ENCODE measurements around the gene HORMAD2.

Gene HORMAD2

DNA sequence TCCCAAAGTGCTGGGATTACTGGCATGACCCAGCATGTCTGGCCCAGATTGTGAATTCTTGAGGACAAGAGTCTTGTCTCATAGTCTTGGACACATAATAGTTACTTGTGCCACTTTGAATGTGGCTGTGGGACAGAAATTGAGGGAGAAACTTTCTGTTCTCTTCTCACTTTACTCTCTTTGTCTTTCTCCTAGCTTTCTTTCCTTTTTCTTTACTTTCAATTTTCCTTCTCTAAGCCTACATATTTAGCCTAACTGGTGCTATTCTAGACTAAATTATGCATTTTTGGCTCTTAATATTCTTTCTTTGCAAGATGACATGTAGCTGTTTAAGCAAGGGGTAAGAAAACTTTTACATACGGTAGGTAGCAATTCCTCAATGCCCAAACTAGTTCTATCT is 33.2 kb downstream of the HORMAD2 start:
- no peak for DNase-seq

DNA sequence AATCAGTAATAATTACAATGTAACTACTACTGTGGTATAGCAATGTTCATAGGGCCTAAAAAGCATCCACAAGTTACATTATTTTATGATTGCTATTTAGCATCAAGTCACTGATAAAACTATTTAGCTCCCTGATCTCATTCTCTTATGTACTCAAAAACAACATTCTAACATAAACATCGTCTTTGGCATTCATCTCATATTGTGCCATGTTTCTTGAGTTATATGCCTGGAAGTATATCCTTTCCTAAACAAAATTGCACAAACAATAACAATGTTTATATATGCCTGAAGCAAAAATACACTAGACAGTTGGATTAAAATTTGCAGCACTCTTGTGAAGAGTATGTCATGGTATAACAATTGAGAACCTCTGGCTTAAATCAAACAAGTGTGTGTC is 34.1 kb downstream of the HORMAD2 start:
- no peak for DNase-seq

DNA sequence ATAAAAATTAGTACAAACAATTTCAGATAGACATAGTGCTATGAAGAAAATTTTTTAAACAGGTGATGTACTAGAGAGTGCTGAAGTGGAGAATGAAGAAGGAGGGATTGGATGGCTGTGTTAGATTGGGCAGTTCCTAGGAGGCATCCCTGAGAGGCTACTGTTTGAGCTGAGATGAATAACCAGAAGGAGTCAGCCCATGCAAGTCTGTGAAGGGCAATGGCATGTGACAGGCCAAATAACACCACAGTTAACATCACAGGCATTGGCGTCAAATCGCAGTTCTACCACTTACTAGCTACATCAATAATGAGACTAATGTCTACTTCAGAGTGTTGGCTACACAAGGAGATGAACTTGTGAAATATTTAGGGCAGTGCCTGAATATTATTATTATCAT is 35.4 kb downstream of the HORMAD2 start:
- DNase-seq, result no peak

DNA sequence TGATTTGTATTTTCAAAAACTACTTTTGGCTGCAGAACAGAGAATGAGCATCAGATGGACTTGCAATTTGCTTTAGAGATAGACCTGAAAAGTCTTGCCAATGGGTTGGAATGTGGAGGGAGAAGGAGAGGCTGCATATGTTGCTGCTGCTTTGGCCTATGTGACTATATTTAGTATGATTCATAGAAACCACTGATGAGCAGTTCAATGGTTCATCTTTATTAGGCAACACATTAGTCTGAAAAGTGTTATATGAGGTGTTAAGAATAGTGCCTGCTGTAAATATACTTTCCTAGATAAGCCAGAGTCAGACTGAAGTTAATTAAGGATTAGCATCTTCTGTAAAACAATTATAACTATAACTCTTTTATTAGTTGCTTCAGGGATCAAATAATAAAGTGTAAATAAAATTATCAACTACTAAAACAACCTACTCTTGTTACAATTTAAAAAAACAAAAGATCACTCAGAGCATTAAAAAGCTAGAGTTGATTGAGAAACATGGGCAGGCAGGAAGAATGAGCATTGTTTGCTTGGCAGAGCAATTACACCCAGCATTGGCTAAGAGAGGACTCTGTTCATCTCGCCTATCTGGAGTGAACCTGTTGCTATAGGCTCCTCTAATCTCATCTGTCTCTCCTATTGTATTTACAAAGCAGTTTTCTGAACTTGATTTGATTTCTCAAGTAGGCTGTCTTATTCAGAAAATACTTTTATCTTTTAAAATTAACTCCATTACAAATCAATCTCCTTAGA is 36.3 kb downstream of the HORMAD2 start:
- no peak for DNase-seq

DNA sequence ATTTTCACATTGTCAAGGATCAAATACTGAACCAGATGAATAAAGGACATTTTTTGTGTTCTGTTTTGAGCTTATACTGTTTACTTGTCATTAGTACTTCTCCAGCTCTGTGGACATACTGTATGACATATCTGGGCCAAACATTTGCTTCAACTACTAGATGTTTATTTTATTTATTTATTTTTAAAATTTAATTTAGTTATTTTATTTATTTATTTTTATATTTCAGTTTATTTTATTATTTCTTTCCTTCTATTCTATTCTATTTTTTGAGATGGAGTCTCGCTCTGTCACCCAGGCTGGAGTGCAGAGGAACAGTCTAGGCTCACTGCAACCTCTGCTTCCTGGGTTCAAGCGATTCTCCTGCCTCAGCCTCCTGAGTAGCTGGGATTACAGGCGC is 37.0 kb downstream of the HORMAD2 start:
- DNase-seq, result no peak

DNA sequence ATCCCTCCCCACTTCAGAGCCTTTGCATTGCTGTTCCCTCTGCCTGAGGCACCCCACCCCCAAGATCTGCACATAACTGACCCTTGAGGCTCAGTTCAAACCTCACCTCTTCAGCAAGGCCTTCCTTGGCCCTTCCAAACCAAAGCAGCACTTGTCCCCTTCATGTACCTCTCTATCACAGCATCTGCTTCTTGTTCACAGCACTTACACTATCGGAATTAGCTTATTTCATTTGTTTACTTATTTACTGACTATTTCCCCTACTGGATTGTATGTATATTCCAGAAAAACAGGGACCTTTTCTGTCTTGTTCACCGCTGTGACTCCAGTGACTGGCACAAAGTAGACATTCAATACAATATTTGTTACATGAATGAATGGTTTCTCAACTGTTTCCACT is 38.0 kb downstream of the HORMAD2 start:
- no peak for DNase-seq

DNA sequence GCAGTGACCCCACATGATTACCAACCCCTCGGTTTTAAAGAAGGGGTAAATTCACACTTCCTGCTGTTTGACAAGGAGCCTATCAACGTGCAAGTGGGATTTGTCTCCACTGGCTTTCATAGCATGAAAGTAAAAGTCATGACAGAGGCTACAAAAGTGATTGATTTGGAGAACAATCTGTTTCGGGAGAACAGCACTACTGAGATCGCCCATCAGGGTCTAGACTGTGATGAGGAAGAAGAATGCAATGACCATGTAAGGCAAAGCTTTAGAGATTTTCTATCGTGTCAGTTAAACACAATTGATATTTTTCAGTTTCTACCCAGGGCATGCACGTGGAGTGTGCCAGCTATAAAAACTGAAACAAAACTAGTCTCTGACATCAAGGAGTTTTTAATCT is 41.7 kb downstream of the HORMAD2 start:
- DNase-seq, result no peak

DNA sequence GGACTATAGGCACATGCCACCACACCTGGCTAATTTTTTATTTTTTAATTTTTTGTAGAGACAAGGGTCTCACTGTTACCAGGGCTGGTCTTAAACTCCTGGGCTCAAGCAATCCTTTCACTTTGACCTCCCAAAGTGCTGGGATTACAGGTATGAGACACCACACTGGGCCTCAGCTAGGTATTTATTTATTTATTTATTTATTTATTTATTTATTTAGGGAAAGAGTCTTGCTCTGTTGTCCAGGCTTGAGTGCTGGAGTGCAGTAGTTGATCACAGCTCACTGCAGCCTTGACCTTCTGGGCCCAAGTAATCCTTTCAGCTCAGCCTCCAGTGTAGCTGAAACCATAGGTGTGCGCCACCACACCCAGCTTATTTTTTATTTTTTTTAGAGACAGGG is 43.2 kb downstream of the HORMAD2 start:
- no peak for DNase-seq

DNA sequence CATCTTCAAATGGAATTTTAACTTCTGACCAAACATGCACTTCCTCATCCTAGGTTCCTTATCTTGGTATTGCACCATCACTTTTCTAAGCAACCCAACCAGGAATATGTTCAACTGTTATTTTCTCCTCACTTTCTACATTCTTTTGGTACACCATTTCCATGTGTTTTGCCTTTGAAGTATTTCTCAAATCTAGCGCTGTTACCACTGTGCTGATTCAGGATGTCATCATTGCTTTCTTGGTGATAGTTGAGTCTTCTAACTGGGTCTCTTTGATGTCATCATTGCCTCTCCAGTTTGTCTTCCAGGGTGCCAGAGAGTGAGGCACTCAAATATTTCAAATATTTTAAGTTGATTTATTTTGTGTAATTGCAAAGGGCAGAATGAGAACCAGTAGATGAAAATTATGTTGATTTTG is 47.5 kb downstream of the HORMAD2 start:
- no peak for DNase-seq

DNA sequence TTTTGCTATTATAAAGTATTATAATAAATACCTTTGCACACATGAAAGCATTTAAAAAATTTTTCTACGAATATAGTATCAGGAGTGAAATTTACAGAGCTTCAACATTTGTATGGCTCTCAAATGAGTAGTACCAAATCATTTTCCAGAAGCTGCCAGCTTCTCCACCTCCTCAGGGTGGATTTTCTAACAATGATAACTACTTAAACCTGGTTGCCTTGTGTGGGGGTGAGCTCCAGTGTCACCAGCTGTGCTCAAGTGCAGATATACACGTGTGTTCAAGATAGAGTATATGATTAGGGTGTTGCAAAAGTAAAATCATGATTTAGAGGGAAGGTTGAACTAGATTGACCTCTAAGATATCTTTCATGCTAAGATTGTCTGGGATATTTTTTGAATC is 48.2 kb downstream of the HORMAD2 start:
- DNase-seq, result no peak

DNA sequence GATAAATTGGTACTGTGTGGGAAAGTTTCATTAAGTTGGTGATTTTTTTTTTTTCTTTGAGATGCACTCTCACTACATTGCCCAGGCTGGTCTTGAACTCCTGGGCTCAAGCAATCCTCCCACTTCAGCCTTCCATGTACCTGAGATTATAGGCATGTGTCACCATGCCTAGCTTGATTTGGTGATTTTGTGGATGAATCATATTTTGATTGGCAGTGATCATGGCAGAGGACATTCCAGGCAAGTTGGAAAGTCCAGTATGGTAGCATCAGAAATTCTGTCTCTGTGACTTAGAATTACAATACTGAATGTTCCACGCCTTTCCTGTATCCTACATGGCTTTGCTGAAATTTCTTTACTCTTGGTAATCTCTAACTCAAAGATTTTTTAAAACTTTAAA is 49.4 kb downstream of the HORMAD2 start:
- DNase-seq, result no peak

DNA sequence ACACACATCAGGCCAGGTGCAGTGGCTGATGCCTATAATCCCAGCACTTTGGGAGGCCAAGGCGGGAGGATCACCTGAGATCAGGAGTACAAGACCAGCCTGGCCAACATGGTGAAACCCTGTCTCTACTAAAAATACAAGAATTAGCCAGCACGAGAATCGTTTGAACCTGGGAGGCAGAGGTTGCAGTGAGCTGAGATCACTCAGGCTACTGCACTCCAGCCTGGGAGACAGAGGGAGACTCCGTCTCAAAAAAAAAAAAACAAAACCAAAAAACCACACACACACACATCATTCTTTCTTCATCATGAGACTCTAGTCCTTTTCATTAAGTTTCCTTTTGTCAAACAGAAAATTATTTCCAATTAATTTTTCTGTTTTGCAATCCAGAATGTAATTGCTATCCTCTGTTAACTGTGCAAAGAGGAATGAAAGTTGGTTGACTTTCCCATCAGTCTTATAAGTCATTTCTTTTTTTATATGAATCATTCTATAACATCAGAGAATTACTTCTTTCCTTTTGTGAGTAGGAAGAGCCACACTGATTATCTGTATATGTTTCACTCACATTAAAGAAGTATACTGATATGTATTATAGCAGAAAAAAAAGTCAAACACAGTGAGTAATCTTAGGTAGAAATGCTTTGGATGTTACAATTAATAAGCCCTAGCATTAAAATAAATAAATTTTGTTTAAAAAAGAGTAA is 52.2 kb downstream of the HORMAD2 start:
- no peak for DNase-seq

DNA sequence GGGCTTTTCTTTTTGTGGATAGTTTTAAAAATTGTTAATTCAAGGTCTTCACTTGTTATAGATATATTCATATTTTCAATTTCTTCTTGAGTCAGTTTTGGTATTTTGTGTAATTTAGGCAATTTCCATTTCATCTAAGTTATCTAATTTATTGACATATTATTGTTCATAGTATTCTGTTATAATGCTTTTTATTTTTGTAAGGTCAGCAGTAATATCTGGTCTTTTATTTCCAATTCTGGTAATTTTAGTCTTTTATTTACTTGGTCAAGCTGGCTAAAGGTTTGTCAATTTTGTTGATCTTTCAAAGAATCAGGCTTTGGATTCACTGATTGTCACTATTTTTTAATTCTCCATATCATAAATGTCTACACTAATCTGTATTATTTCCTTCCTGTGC is 60.1 kb downstream of the HORMAD2 start:
- no peak for DNase-seq

DNA sequence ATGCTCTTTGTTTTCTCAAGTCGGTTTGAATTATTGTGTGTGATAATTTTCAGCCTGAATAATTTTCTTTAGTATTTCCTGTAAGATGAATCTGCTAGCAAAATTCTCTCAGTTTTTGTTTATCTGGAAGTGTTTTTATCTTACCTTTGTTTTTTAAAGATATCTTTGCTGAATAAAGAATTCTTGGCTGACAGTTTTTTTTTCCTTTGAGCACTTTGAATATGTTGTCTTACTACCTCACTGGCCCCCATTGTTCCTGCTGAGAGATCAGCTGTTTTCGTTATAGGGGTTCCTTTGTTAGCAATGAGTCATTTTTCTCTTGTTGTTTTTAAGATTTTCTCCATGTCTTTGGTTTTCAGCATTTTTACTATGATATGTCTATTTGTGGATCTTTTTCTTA is 63.0 kb downstream of the HORMAD2 start:
- DNase-seq, result no peak

DNA sequence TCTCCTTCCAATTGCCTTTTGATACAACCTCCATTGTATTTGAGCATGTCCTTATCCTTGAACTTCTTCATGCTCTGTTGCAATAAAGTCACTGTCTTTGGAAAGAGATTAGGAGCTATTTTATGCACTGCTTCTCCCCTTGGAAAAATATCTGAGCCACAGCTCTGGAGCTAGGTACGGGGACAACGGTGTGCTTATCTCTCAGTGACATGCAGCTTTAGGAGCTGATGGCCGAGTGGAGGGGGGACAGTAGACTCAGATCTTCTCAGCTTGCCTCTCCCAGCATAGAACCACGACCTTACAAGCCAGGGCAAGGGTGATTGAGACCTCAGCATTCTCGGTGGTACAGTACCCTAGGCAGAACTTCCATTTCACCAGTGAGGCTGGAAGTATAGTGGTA is 64.1 kb downstream of the HORMAD2 start:
- no peak for DNase-seq

DNA sequence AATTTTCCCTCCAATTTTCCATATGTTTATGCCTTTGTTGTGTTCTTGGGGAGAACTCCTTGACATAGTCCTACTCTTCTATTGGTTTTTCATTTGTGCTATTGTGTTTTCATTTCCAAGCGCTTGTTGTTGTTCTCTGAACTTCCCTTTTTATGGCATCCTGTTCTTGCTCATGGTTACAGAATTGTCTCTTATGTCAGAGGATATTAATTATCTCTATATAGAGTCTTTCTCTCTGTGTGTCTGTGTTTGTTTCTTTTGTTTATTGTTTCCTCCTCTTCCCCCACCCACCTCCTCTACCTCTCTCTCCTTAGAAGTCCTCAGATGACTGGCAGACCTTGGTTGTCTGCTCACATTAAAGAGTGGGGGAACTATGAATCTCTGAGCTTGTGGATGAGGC is 69.9 kb downstream of the HORMAD2 start:
- no peak for DNase-seq

DNA sequence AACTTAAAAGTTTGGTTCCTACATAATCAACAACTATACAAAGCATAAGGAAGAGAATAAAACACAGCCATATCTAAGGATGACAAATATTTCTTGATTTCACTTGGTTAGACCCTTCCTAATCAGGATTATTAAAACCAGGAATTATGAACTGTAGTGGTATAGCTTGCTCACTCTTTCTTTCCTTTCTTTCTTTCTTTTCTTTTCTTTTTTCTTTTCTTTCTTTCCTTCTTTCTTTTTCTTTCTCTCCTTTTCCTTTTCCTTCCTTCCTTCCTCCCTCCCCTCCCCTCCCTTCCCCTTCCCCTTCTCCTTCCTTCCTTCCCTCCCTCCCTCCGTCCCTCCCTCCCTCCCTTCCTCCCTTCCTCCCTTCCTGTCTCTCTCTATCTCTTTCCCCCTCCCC is 78.0 kb downstream of the HORMAD2 start:
- DNase-seq, result no peak

DNA sequence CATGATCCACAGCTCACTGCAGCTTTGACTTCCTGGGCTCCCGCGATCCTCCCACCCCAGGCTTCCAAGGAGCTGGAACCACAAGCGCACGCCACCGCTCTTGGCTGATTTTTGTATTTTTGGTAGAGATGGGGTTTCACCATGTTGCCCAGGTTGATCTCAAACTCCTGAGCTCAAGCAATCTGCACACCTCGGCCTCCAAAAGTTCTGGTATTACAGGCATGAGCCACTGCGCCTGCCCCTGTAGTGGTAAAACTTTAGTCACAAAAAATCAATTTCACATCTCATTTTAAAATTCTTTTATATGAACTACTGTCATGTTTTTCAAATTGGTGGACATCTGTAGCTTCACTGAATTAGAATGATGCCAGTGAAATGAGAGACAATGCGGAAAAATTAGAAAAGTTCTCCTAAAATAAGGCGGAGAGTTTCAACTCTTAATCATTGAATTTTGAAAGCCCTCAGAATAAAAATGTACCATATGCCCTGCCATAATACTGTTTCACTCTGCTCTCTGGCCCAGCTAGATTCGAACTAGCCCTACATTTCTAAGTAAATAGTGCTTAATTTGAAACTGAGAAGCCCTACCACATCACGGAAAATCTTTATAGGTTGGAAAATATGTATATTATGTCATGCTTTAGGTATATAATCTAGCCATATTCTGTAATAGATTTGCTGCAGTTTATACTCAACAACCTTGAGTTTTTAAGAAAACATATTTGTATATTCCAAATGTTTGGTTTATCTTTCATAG is 78.7 kb downstream of the HORMAD2 start:
- no peak for DNase-seq

DNA sequence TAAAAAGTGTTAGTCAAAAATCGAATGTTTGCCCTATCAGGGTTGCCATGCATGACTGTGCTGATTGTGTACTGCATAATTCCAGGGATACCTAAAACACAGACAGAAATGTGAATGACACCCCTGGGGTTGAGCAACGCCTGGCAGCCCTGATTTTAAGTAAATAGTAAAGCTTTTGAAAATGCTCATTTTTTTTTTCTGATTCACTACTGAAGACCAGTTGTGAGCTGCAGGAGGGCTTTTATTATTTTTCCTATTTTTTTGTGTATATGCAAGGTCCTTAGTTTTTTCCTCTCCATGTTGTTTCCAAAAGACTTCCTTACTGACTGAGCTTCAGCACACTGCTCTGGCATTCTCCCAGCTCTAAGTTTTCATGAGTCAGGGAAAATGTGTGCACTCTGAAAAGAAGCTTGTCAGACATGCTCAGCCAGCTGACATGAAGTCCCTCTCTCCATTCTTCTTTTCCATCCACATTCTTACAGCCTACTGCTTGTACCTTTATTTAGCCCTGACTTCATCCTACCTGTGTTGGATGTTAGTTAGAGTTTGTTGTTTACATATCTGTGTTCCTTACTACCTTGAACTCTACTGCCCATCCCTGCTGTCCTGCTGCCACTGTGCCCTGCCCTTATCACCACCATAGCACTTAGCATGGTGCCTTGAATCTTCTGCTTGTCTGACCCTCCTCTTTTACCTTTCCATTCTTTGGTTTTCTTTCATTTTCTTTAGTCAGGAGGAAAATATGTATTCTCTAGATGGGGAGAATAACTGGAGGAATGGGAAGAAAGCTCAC is 79.5 kb downstream of the HORMAD2 start:
- DNase-seq, result no peak

DNA sequence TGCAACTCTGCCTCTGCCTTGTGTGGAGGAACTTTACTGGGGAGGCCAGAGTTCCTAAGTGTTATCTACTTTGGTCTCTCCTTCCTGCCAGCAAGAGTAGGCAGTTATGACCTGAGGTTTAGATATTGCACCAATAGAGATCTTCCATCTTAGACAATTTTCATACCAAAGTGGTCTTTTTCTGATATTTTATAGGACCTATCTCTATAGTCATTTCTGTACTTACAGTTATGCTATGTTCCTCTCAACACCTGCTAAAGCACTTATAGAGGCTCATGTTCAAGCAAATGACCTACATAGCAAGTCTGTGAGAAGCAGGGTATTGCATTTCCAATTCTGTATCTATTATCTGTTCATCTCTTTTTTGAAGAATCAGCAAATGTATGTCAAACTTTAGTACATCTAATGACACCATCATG is 80.8 kb downstream of the HORMAD2 start:
- DNase-seq, result no peak

DNA sequence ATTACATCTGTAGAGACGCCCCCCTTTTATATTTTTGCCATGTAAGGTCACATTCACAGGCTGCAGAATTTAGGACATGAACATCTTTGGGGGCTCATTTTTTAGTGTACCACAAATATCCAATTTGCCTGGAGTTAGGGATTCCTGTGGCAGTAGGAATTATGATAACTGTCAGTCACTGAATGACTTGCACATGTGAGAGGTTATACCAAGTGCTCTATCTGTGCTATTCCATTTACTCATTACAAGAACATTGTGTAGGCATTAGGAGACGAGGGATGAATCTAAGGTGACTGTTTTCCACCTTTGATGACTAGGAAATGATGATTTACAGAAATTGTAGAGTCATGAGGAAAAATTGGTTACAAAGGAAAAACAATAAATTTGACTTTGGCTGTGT is 87.0 kb downstream of the HORMAD2 start:
- DNase-seq, result no peak

DNA sequence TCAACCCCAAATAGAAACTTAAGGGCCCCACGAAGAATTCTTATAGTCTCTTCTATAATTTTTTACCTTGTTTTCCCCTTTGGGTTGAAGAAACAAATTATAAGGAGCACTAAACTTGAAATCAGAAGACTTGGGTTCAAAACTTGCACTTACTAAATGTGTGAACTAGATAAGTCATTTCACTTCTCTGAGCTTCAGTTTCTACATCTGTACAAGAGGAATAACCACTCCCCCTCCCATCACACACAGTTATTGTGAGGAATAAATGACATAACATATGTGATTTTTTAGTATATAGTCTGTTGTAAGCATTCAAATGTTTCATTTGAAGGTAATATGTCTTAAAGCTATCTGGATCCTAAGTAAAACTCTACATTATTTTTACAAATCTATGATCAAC is 87.5 kb downstream of the HORMAD2 start:
- DNase-seq, result no peak

DNA sequence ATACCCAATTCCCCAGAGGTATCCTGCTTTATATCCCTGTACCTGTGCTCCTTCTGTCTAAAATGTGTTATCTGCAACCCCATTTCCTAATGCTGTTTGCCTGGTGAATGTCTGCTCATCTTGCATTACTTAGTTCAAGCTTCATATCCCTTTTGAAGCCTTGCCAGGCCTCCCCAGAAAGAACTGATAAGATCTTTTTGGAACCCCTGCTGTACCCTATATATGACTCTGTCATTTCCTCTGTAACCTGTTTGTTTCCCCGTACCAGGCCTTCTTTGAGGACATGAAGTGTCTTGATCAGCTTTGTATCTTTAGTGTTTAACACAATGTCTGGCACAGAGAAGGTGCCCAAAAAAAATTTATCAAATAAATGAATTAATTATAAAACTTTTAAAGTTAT is 88.7 kb downstream of the HORMAD2 start:
- no peak for DNase-seq
